Astrocyte (in vitro differentiated cells and primary cell): ENCODE data around the gene ACSL4. TPM values are rescaled to one million over a fixed set of nuclear protein-coding genes. Genes with fewer than 3 reads are reported as not detected.

ENCODE experiments used
- DNase-seq: peaks from one replicate; pipeline ENCODE4 v3.0.0-alpha.2; 2010; ENCODE audit warnings: low read depth
- FAIRE-seq: peaks from 2 replicates; lab custom pipeline; 2011; peaks lifted over from hg19 to GRCh38; lab: Jason Lieb, UNC
- H2AFZ ChIP-seq: 2 replicates; pipeline ENCODE4 v1.6.0; 2012; ENCODE audit warnings: low read depth, low read length, inconsistent platforms
- H3K27ac ChIP-seq: 2 replicates; pipeline ENCODE4 v1.5.1; 2011; ENCODE audit warnings: low read depth, low read length, inconsistent platforms
- H3K27me3 ChIP-seq: 2 replicates; pipeline ENCODE4 v1.6.0; 2011; ENCODE audit warnings: low read length, inconsistent platforms; ENCODE audit not compliant: insufficient read depth
- H3K36me3 ChIP-seq: 2 replicates; pipeline ENCODE4 v1.5.1; 2011; ENCODE audit warnings: low read length, inconsistent platforms; ENCODE audit not compliant: insufficient read depth
- H3K4me1 ChIP-seq: 2 replicates; pipeline ENCODE4 v1.5.1; 2011; ENCODE audit warnings: low read length, inconsistent platforms; ENCODE audit not compliant: insufficient read depth
- H3K4me2 ChIP-seq: 2 replicates; pipeline ENCODE4 v1.6.0; 2012; ENCODE audit warnings: low read length, inconsistent platforms
- H3K4me3 ChIP-seq: 2 replicates; pipeline ENCODE4 v1.5.1; 2011; ENCODE audit warnings: low read depth, mild to moderate bottlenecking, low read length, inconsistent platforms; ENCODE audit not compliant: insufficient read depth
- H3K79me2 ChIP-seq: 2 replicates; pipeline ENCODE4 v1.6.0; 2012; ENCODE audit warnings: mild to moderate bottlenecking, low read length, inconsistent platforms; ENCODE audit not compliant: insufficient read depth
- H3K9ac ChIP-seq: 2 replicates; pipeline ENCODE4 v1.6.0; 2012; ENCODE audit warnings: mild to moderate bottlenecking, low read length, inconsistent platforms
- H3K9me3 ChIP-seq: 2 replicates; pipeline ENCODE4 v1.5.1; 2012; ENCODE audit warnings: low read depth, mild to moderate bottlenecking, low read length, inconsistent platforms; ENCODE audit not compliant: insufficient read depth
- H4K20me1 ChIP-seq: 2 replicates; pipeline ENCODE4 v1.6.0; 2012; ENCODE audit warnings: low read length, inconsistent platforms; ENCODE audit not compliant: insufficient read depth
- H3K27ac Mint-ChIP-seq: one replicate; pipeline ENCODE4 v1.8.0; 2021; ENCODE audit warnings: mild to moderate bottlenecking, mixed read lengths; ENCODE audit not compliant: unreplicated experiment
- H3K27me3 Mint-ChIP-seq: one replicate; pipeline ENCODE4 v1.8.0; 2021; ENCODE audit warnings: low read depth, mixed read lengths; ENCODE audit not compliant: unreplicated experiment
- H3K36me3 Mint-ChIP-seq: one replicate; pipeline ENCODE4 v1.8.0; 2021; ENCODE audit warnings: low read depth, mixed read lengths; ENCODE audit not compliant: unreplicated experiment
- H3K4me1 Mint-ChIP-seq: one replicate; pipeline ENCODE4 v1.8.0; 2021; ENCODE audit warnings: low read depth, mixed read lengths; ENCODE audit not compliant: unreplicated experiment
- H3K4me3 Mint-ChIP-seq: one replicate; pipeline ENCODE4 v1.8.0; 2021; ENCODE audit warnings: mild to moderate bottlenecking, moderate library complexity, mixed read lengths; ENCODE audit not compliant: unreplicated experiment
- H3K9me3 Mint-ChIP-seq: one replicate; pipeline ENCODE4 v1.8.0; 2021; ENCODE audit warnings: mild to moderate bottlenecking, mixed read lengths; ENCODE audit not compliant: unreplicated experiment
- EZH2 ChIP-seq: IDR thresholded peaks from 2 replicates; pipeline ENCODE4 v1.6.1; 2012; ENCODE audit warnings: mild to moderate bottlenecking, low read length, inconsistent platforms; ENCODE audit not compliant: insufficient read depth
- total RNA-seq: library from RNA; stranded (reverse); gene quantifications from 2 replicates; pipeline ENCODE4 v1.2.1, GENCODE V29; 2021
- TF ChIP-seq, protein P1 (sequence below): IDR thresholded peaks from 2 replicates; pipeline ENCODE4 v1.5.1; 2011; ENCODE audit warnings: low read depth, mild to moderate bottlenecking, inconsistent platforms, low read length, moderate library complexity; ENCODE audit not compliant: insufficient read depth

Gene ACSL4
- total RNA-seq, 1 donor from 2014 or later, result 99.4 TPM

DNA sequence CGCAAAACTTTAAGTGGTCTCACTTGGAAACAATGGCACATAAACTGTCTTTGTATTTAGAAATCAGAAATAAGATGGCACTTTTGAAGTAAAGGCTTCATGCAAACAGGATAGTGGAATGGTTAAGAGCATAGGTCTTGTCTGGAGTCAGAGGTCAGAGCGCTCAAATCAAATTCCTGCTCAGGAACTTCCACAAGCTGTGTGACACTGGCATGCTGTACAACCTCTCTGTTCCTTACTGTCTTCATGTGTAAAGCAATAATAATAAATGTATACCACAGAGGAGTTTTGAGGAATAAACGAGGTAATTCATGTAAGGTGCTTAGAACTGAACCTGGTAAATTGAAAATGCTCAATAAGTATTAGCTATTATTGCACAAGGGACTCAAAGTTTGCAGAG lies 43.4 kb upstream of the ACSL4 start:
- Mint-ChIP-seq H3K4me1 (peaks cover 8% of the 10 kb centered on the region), H3K36me3 (no peaks in the 10 kb centered on the region), H3K4me3 (no peak overlapping the region), H3K27me3 (no peaks in the 10 kb centered on the region), H3K27ac (no peak overlapping the region), H3K9me3 (no peaks in the 10 kb centered on the region)
- Histone ChIP-seq H3K79me2 (no peaks in the 10 kb centered on the region), H3K4me3 (no peak overlapping the region), H3K4me1 (peaks cover 6% of the 10 kb centered on the region), H3K9me3 (no peaks in the 10 kb centered on the region), H3K9ac (no peak overlapping the region), H3K27me3 (no peaks in the 10 kb centered on the region), H3K4me2 (no peak overlapping the region), H2AFZ (no peak overlapping the region), H3K27ac (no peak overlapping the region), H4K20me1 (no peaks in the 10 kb centered on the region), H3K36me3 (no peaks in the 10 kb centered on the region)
- DNase-seq (no peak), FAIRE-seq (peak; percentile 45)
- TF ChIP-seq EZH2, result no peak
- TF ChIP-seq, protein P1, sequence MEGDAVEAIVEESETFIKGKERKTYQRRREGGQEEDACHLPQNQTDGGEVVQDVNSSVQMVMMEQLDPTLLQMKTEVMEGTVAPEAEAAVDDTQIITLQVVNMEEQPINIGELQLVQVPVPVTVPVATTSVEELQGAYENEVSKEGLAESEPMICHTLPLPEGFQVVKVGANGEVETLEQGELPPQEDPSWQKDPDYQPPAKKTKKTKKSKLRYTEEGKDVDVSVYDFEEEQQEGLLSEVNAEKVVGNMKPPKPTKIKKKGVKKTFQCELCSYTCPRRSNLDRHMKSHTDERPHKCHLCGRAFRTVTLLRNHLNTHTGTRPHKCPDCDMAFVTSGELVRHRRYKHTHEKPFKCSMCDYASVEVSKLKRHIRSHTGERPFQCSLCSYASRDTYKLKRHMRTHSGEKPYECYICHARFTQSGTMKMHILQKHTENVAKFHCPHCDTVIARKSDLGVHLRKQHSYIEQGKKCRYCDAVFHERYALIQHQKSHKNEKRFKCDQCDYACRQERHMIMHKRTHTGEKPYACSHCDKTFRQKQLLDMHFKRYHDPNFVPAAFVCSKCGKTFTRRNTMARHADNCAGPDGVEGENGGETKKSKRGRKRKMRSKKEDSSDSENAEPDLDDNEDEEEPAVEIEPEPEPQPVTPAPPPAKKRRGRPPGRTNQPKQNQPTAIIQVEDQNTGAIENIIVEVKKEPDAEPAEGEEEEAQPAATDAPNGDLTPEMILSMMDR, result no peak

DNA sequence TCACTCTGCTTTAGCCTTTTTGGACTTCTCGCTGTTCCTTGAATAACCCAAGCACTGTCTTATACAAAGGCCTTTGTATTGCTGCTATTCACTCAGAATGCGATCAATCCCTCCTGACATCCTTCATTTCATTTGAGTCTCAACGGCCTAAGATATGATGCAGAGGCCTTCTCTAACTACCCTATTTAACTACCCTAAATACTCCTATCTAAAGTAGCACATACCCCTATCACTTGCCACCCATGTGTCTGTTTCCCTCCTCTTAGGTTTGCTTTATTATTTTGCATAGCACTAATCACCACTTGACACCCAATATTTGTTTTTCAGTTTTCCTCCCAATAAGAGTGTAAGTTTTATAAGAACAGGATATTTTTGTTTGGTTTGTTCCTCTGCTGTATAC lies 42.3 kb upstream of the ACSL4 start:
- Histone ChIP-seq H3K4me2 (no peak overlapping the region), H3K79me2 (no peaks in the 10 kb centered on the region), H3K36me3 (no peaks in the 10 kb centered on the region), H4K20me1 (no peaks in the 10 kb centered on the region), H3K27ac (no peak overlapping the region), H3K27me3 (no peaks in the 10 kb centered on the region), H3K4me3 (no peak overlapping the region), H3K9ac (no peak overlapping the region), H3K9me3 (no peaks in the 10 kb centered on the region), H3K4me1 (peaks cover 6% of the 10 kb centered on the region), H2AFZ (no peak overlapping the region)
- Mint-ChIP-seq H3K9me3 (no peaks in the 10 kb centered on the region), H3K27ac (no peak overlapping the region), H3K4me3 (peak overlapping the region; percentile 34), H3K4me1 (peaks cover 8% of the 10 kb centered on the region), H3K36me3 (no peaks in the 10 kb centered on the region), H3K27me3 (no peaks in the 10 kb centered on the region)
- no peak for DNase-seq
- no peak for TF ChIP-seq EZH2
- TF ChIP-seq, protein P1, result no peak
- FAIRE-seq, result no peak

- H4K20me1 ChIP-seq, result no peaks in the 10 kb centered on the region
- no peak for TF ChIP-seq EZH2
- Mint-ChIP-seq H3K36me3 (no peaks in the 10 kb centered on the region), H3K9me3 (no peaks in the 10 kb centered on the region), H3K4me3 (no peak overlapping the region), H3K27me3 (no peaks in the 10 kb centered on the region), H3K4me1 (peaks cover 8% of the 10 kb centered on the region), H3K27ac (no peak overlapping the region)
- no peak overlapping the region for H3K9ac ChIP-seq
- H3K27ac ChIP-seq, result peak overlapping the region; percentile 30
- H2AFZ ChIP-seq, result no peak overlapping the region
- H3K79me2 ChIP-seq, result no peaks in the 10 kb centered on the region
- peaks cover 6% of the 10 kb centered on the region for H3K4me1 ChIP-seq
- DNase-seq, result peak; percentile 68
- FAIRE-seq, result peak; percentile 93
- no peak overlapping the region for H3K4me3 ChIP-seq
- no peaks in the 10 kb centered on the region for H3K9me3 ChIP-seq
- H3K27me3 ChIP-seq, result no peaks in the 10 kb centered on the region
- H3K4me2 ChIP-seq, result peak overlapping the region; percentile 52
- no peaks in the 10 kb centered on the region for H3K36me3 ChIP-seq
These were observed 41.6 kb upstream of the ACSL4 start for GRCh38 chrX:109774706-109775105.
